Tibial artery (tissue), 4 donors: Measurements from ENCODE around the gene LIPM.

Experiments used
- DNase-seq, 2 donors: peaks; one replicate each; pipeline ENCODE4 v3.0.0-alpha.2; 2019
- H3K27ac ChIP-seq, 2 donors: fragments of 200-600 bp; sonication (generic) in 1 of 2; 1 replicate in 1 of 2; 2 replicates in 1 of 2; pipeline ENCODE4 v1.5.1; 2018 to 2019; ENCODE audit warnings: mild to moderate bottlenecking in 1 of 2
- H3K27me3 ChIP-seq, 2 donors: fragments of 200-600 bp; sonication (generic) in 1 of 2; one replicate each; pipeline versions ENCODE4 v1.5.1 to v1.6.0; 2016 to 2019
- H3K36me3 ChIP-seq, 3 donors: fragments of 200-600 bp; sonication (generic) in 2 of 3; one replicate each; pipeline ENCODE4 v1.5.1; 2016 to 2019; ENCODE audit warnings: mild to moderate bottlenecking in 2 of 3
- H3K4me1 ChIP-seq, 4 donors: fragments of 200-600 bp; sonication (generic) in 2 of 4; 1 replicate in 3 of 4; 2 replicates in 1 of 4; pipeline ENCODE4 v1.5.1; 2016 to 2019
- H3K4me3 ChIP-seq, 2 donors: fragments of 200-600 bp; sonication (generic) in 1 of 2; 1 replicate in 1 of 2; 2 replicates in 1 of 2; pipeline ENCODE4 v1.5.1; 2018 to 2019; ENCODE audit warnings: mild to moderate bottlenecking in 2 of 2
- H3K9me3 ChIP-seq, 3 donors: fragments of 200-600 bp; sonication (generic) in 1 of 3; one replicate each; pipeline ENCODE4 v1.5.1; 2016 to 2019
- intact Hi-C: fragments of 100-400 bp; cut with DNase I; formaldehyde crosslinking; loops from one replicate; pipeline ENCODE4 v1.15.0; 2023; ENCODE audit warnings: low total_unique reads
- TF ChIP-seq, protein P1 (sequence below), 2 experiments: fragments of 200-600 bp in 1 of 2; fragments of 450-650 bp in 1 of 2; IDR thresholded peaks; one replicate each; pipeline ENCODE4 v1.5.1; 2017 to 2019; ENCODE audit warnings: antibody characterized with exemption in 2 of 2, mild to moderate bottlenecking in 1 of 2, moderate library complexity in 1 of 2

The LIPM gene

DNA sequence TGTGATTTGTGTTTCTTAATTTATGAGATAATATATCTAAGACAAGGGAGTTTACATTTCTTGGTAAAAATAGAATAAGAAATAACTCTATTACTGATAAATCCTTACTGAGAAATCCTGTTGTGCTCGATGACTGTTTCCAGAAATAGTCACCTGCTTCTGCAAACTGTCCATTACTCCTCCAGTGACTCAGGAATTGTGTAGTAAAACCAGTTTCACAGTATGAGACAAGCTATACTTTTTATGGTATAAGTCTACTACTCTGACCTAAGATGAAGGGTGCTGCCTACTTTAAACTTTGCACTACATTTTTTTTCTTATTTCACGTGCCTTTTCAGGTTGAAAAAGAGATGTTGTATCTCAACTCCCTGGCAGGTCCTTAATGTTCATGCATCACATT, 56.0 kb downstream of the LIPM start:
- no peak overlapping the region for H3K4me3 ChIP-seq
- H3K27me3 ChIP-seq, result peaks cover 0 to 7% of the 10 kb centered on the region in 2 donors
- H3K27ac ChIP-seq, result no peak overlapping the region
- TF ChIP-seq, protein P1, sequence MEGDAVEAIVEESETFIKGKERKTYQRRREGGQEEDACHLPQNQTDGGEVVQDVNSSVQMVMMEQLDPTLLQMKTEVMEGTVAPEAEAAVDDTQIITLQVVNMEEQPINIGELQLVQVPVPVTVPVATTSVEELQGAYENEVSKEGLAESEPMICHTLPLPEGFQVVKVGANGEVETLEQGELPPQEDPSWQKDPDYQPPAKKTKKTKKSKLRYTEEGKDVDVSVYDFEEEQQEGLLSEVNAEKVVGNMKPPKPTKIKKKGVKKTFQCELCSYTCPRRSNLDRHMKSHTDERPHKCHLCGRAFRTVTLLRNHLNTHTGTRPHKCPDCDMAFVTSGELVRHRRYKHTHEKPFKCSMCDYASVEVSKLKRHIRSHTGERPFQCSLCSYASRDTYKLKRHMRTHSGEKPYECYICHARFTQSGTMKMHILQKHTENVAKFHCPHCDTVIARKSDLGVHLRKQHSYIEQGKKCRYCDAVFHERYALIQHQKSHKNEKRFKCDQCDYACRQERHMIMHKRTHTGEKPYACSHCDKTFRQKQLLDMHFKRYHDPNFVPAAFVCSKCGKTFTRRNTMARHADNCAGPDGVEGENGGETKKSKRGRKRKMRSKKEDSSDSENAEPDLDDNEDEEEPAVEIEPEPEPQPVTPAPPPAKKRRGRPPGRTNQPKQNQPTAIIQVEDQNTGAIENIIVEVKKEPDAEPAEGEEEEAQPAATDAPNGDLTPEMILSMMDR (IDR thresholded peaks at IDR 0.05), result no peak
- no peaks in the 10 kb centered on the region for H3K36me3 ChIP-seq
- H3K9me3 ChIP-seq, result no peaks in the 10 kb centered on the region
- DNase-seq, result no peak
- intact Hi-C loops, result no loop called here
- H3K4me1 ChIP-seq, result no peaks in the 10 kb centered on the region

DNA sequence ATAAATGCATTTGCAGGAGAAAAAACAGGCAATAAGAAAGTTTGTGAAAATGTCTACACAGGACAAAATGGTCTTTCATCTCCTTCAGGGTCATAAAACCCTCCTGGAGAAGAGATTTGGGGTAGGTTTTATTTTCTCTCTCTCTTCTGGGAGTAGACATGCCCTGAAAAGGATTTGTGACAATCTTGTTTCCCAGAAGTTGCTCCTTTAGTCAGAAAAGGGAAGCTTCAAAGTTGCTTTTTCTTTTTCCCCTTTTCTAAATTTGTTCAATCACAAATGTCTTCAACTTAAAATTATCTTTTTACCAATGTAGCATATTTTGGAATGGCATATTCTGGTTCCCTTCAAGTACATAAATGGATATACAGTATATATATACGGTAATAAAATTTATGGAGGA, 58.5 kb downstream of the LIPM start:
- no peak for DNase-seq
- no peak overlapping the region for H3K27ac ChIP-seq
- intact Hi-C loops, result loop anchor here (5.0 kb wide), 1 partner anchor 331 kb away; no protein-coding TSS in a partner anchor

DNA sequence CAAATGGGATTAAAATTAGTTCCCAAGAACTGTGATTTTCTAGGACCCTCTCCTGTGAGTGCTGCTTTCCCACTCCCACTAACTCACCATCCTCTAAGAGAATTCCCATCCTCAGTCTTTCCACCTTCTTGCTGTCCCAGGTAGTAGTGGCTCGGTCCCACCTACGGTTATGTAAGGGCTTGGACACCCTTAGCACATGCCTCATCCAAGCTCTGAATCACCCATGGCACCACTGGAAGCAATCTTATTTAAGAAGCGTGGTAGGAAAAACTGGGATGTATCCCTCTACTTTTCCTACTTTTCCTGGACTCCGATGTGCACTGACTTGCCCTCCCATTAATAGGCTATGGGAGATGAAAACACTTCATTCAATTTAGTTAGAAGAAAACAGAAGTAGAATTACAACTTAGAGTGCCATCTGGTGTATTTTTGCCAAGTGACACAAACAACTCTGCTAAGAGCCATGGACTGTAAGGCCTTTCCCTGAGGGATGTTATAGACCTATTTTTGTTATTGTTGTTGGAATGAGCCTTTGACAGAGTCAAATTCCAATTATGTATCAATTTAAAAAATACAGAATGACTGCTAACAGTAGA, 62.8 kb downstream of the LIPM start:
- intact Hi-C loops, result no loop called here
- Histone ChIP-seq H3K4me1 (no peaks in the 10 kb centered on the region), H3K27ac (no peak overlapping the region), H3K9me3 (no peaks in the 10 kb centered on the region), H3K27me3 (peaks cover 0 to 7% of the 10 kb centered on the region in 2 donors), H3K36me3 (no peaks in the 10 kb centered on the region), H3K4me3 (no peak overlapping the region)
- no peak for DNase-seq
- TF ChIP-seq, protein P1 (IDR thresholded peaks at IDR 0.05), result no peak

More for the DNA sequence above, 58.5 kb downstream of the LIPM start:
- TF ChIP-seq, protein P1 (IDR thresholded peaks at IDR 0.05), result no peak
- no peaks in the 10 kb centered on the region for H3K4me1 ChIP-seq
- H3K4me3 ChIP-seq, result no peak overlapping the region
- no peaks in the 10 kb centered on the region for H3K9me3 ChIP-seq
- H3K36me3 ChIP-seq, result no peaks in the 10 kb centered on the region
- peaks cover 0 to 7% of the 10 kb centered on the region in 2 donors for H3K27me3 ChIP-seq

DNA sequence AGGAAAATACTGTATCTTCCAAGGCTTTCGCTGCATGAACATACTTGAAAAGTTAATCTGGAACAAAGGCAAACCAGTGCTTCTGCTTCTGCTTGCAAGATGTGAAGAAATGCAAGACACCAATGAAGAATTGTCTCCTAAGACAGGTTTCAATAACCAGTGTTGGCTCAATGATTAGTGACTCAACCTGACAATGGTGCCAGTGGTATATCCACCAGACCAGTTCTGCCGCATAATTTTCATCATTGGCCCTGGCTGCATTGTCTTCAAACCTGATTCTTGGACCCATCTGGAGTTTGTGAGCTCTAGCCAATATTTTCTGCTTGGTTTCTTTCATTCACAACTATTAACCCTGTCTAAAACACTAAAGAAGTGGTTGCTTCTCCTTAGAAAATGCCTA, 63.9 kb downstream of the LIPM start:
- no peaks in the 10 kb centered on the region for H3K4me1 ChIP-seq
- H3K27me3 ChIP-seq, result peaks cover 0 to 7% of the 10 kb centered on the region in 2 donors
- TF ChIP-seq, protein P1 (IDR thresholded peaks at IDR 0.05), result no peak
- intact Hi-C loops, result no loop called here
- no peak for DNase-seq
- H3K27ac ChIP-seq, result no peak overlapping the region
- no peak overlapping the region for H3K4me3 ChIP-seq
- H3K36me3 ChIP-seq, result no peaks in the 10 kb centered on the region
- H3K9me3 ChIP-seq, result no peaks in the 10 kb centered on the region

DNA sequence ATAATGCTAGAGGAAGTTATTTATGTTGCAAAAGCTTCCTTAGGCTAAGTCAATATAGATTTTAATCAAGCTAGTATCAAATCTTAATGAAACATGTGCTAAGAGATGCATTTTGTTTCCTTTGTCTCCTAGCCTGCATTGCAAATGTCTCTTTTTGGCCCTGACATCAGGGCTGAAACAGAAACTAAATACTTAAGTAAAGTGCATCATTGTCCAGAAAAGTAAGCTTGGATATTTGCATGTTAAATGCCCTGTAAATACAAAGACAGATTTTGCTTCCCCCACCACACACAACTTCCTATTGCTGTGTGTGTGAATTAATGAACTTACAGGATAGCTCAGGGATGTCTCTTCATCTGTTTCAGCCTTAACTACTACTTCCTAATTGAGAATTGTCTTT, 67.6 kb downstream of the LIPM start:
- H3K4me3 ChIP-seq, result no peak overlapping the region
- TF ChIP-seq, protein P1 (IDR thresholded peaks at IDR 0.05), result no peak
- H3K27me3 ChIP-seq, result peaks cover 0 to 2% of the 10 kb centered on the region in 2 donors
- no peak overlapping the region for H3K27ac ChIP-seq
- intact Hi-C loops, result no loop called here
- H3K9me3 ChIP-seq, result no peaks in the 10 kb centered on the region
- no peak for DNase-seq
- H3K4me1 ChIP-seq, result no peaks in the 10 kb centered on the region
- no peaks in the 10 kb centered on the region for H3K36me3 ChIP-seq
